ENCODE data around the gene MAP2K3.

DNA sequence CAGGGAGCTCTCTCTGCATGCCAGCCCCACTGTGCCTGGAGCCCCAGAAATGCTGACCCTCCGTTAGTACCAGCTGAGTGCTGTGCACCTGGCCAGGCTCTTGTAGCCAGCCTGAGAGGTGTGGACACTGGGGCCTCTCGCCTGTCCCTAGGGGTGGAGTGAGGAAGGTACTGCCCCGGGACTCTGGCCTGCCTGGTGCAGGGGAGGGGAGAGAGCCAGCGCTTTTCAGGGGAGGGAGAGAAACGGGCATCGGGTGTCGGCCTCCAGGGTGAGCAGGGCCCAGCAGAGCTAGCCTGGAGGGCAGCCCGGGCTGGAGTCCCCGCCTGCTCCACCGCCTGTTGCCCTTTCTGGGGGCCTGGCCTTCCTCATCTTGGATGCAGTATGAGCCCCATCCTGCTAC lies 13.1 kb downstream of the MAP2K3 start:
- TF ChIP-seq, protein P1, sequence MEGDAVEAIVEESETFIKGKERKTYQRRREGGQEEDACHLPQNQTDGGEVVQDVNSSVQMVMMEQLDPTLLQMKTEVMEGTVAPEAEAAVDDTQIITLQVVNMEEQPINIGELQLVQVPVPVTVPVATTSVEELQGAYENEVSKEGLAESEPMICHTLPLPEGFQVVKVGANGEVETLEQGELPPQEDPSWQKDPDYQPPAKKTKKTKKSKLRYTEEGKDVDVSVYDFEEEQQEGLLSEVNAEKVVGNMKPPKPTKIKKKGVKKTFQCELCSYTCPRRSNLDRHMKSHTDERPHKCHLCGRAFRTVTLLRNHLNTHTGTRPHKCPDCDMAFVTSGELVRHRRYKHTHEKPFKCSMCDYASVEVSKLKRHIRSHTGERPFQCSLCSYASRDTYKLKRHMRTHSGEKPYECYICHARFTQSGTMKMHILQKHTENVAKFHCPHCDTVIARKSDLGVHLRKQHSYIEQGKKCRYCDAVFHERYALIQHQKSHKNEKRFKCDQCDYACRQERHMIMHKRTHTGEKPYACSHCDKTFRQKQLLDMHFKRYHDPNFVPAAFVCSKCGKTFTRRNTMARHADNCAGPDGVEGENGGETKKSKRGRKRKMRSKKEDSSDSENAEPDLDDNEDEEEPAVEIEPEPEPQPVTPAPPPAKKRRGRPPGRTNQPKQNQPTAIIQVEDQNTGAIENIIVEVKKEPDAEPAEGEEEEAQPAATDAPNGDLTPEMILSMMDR (IDR thresholded peaks at IDR 0.05) = no peak
- TF ChIP-seq POLR2A (IDR thresholded peaks at IDR 0.05) = no peak
- no peak for TF ChIP-seq EP300 (IDR thresholded peaks at IDR 0.05)

All from stomach (tissue), 4 donors.